B cell (primary cell): ENCODE results near the gene MYO9B. TPM values are rescaled to one million over a fixed set of nuclear protein-coding genes. Genes with fewer than 3 reads are reported as not detected.

Experiments used
- ATAC-seq: fragments of 200-7000 bp; cut with Tn5 transposase; one replicate; pipeline ENCODE4 v1.10.0; 2021; ENCODE audit warnings: low read depth, mild to moderate bottlenecking, moderate number of reproducible peaks, moderate library complexity
- CTCF ChIA-PET: fragments of 350-600 bp; sonication (Branson Sonifier 250); formaldehyde crosslinking; loops from one replicate; lab custom pipeline; 2021; ENCODE audit warnings: antibody characterized with exemption, inconsistent platforms; lab: Charles Lee
- POLR2A ChIA-PET: fragments of 350-600 bp; sonication (Branson Sonifier 250); formaldehyde crosslinking; loops from one replicate; lab custom pipeline; 2021; ENCODE audit warnings: antibody characterized with exemption; lab: Charles Lee
- DNase-seq: peaks from one replicate; pipeline ENCODE4 v3.0.0; 2013
- H2AFZ ChIP-seq: 2 replicates; pipeline ENCODE4 v1.6.1; 2012; ENCODE audit warnings: mild to moderate bottlenecking, low read depth, low read length; ENCODE audit not compliant: insufficient read depth, poor library complexity, severe bottlenecking
- H3K27ac ChIP-seq, 2 donors: 1 replicate in 1 of 2; 2 replicates in 1 of 2; pipeline ENCODE4 v1.5.1; 2012 to 2013; ENCODE audit warnings: low read length in 2 of 2, mild to moderate bottlenecking in 2 of 2, moderate library complexity in 1 of 2
- H3K27me3 ChIP-seq, 4 experiments: fragments of 200-600 bp in 1 of 4; sonication (generic) in 1 of 4; replicated peaks in 1 of 4; 1 replicate in 2 of 4; 2 replicates in 2 of 4; pipeline versions ENCODE4 v1.6.1 to v1.7.0; 2013 to 2016; ENCODE audit warnings: low read length in 3 of 4, mild to moderate bottlenecking in 2 of 4, mixed read lengths in 1 of 4, moderate library complexity in 1 of 4; ENCODE audit not compliant: insufficient read depth in 4 of 4, control insufficient read depth in 3 of 4; ENCODE audit errors: control extremely low read depth in 1 of 4
- H3K36me3 ChIP-seq, 2 experiments: replicated peaks in 1 of 2; 1 replicate in 1 of 2; 2 replicates in 1 of 2; pipeline versions ENCODE4 v1.6.1 to v1.7.1; 2013; ENCODE audit warnings: low read length in 1 of 2; ENCODE audit not compliant: insufficient read depth in 2 of 2, control insufficient read depth in 1 of 2; ENCODE audit errors: control extremely low read depth in 1 of 2, extremely low read depth in 1 of 2
- H3K4me1 ChIP-seq, 2 donors: fragments of 200-600 bp in 1 of 2; sonication (generic) in 1 of 2; 1 replicate in 1 of 2; 2 replicates in 1 of 2; pipeline versions ENCODE4 v1.5.1 to v1.6.1; 2013 to 2017; ENCODE audit warnings: low read length in 2 of 2; ENCODE audit not compliant: control insufficient read depth in 2 of 2, insufficient read depth in 2 of 2
- H3K4me2 ChIP-seq: replicated peaks from 2 replicates; pipeline ENCODE3; 2012; ENCODE audit warnings: mild to moderate bottlenecking, low read depth, low read length; ENCODE audit not compliant: poor library complexity, severe bottlenecking
- H3K4me3 ChIP-seq, 5 experiments: fragments of 200-600 bp in 1 of 5; sonication (generic) in 1 of 5; 1 replicate in 3 of 5; 2 replicates in 2 of 5; pipeline versions ENCODE4 v1.5.1 to v1.7.0; 2011 to 2016; ENCODE audit warnings: low read length in 4 of 5, mild to moderate bottlenecking in 4 of 5, low read depth in 2 of 5, control low read depth in 1 of 5, moderate library complexity in 1 of 5; ENCODE audit not compliant: insufficient read depth in 1 of 5; ENCODE audit errors: control extremely low read depth in 1 of 5, extremely low read depth in 1 of 5
- H3K79me2 ChIP-seq: fragments of 200-600 bp; sonication (generic); one replicate; pipeline ENCODE4 v1.6.0; 2016; ENCODE audit warnings: low read length; ENCODE audit not compliant: control insufficient read depth, insufficient read depth
- H3K9ac ChIP-seq: fragments of 200-600 bp; sonication (generic); 2 replicates; pipeline ENCODE4 v1.6.1; 2017; ENCODE audit warnings: mild to moderate bottlenecking, low read length, moderate library complexity
- H3K9me3 ChIP-seq, 3 donors: one replicate each; pipeline versions ENCODE4 v1.6.1 to v1.7.1; 2013; ENCODE audit warnings: low read length in 2 of 3; ENCODE audit not compliant: control insufficient read depth in 2 of 3, insufficient read depth in 1 of 3; ENCODE audit errors: control extremely low read depth in 1 of 3
- H4K20me1 ChIP-seq: 2 replicates; pipeline ENCODE4 v1.6.0; 2012; ENCODE audit warnings: mild to moderate bottlenecking, low read length; ENCODE audit not compliant: insufficient read depth, control insufficient read depth, poor library complexity, severe bottlenecking
- H3K27ac Mint-ChIP-seq: one replicate; pipeline ENCODE4 v1.8.0; 2021; ENCODE audit warnings: mixed read lengths
- H3K27me3 Mint-ChIP-seq: one replicate; pipeline ENCODE4 v1.8.0; 2021; ENCODE audit warnings: mixed read lengths
- H3K4me1 Mint-ChIP-seq: one replicate; pipeline ENCODE4 v1.8.0; 2021; ENCODE audit warnings: mixed read lengths
- H3K4me3 Mint-ChIP-seq: one replicate; pipeline ENCODE4 v1.8.0; 2021; ENCODE audit warnings: mixed read lengths
- H3K9me3 Mint-ChIP-seq: one replicate; pipeline ENCODE4 v1.8.0; 2022; ENCODE audit warnings: mixed read lengths; ENCODE audit not compliant: insufficient read depth
- CTCF ChIP-seq: fragments of 200-600 bp; IDR thresholded peaks from one replicate; pipeline ENCODE4 v1.8.0; 2022; ENCODE audit warnings: antibody characterized with exemption, mild to moderate bottlenecking
- EZH2 ChIP-seq: IDR thresholded peaks from 2 replicates; pipeline ENCODE4 v1.6.1; 2012; ENCODE audit warnings: borderline replicate concordance, low read depth, mild to moderate bottlenecking, moderate library complexity, low read length; ENCODE audit not compliant: insufficient read depth, poor library complexity, severe bottlenecking
- WGBS: methylation state at CpG from one replicate; pipeline ENCODE4 v1.1.5; 2013; ENCODE audit warnings: missing lambda C conversion rate; ENCODE audit not compliant: insufficient coverage; 5-methylcytosine and 5-hydroxymethylcytosine counted together
- intact Hi-C: fragments of 100-400 bp; cut with micrococcal nuclease; formaldehyde crosslinking; loops from one replicate; pipeline ENCODE4 v1.10.0; 2022
- polyA plus RNA-seq: library from polyadenylated mRNA; depleted of rRNA; stranded (reverse); fragments of >200 nt; gene quantifications from 2 replicates; pipeline ENCODE4 v1.2.3, GENCODE V29; 2012
- total RNA-seq, 2 donors: library from RNA; stranded (reverse); fragments of 120-200 nt in 1 of 2; gene quantifications; 1 replicate in 1 of 2; 2 replicates in 1 of 2; pipeline versions ENCODE4 v1.2.3 to v1.2.4, GENCODE V29; 2013 to 2022

Gene MYO9B
- total and polyA plus RNA-seq, 2 donors (not counting 1 experiment from before 2014, with no cell fraction given), result 256 to 273 TPM

- peak overlapping the region in 3 of 5 experiments; percentile 22 to 49 (median 31) for H3K4me3 ChIP-seq
- peaks cover 27% of the 10 kb centered on the region for H4K20me1 ChIP-seq
- H3K36me3 ChIP-seq, result peaks cover 0 to 14% of the 10 kb centered on the region in 2 experiments
- peaks cover 38 to 49% of the 10 kb centered on the region in 2 donors for H3K4me1 ChIP-seq
- Mint-ChIP-seq H3K27ac (peak overlapping the region; percentile 96), H3K9me3 (no peaks in the 10 kb centered on the region), H3K4me3 (peak overlapping the region; percentile 5), H3K27me3 (no peaks in the 10 kb centered on the region), H3K4me1 (peaks cover 57% of the 10 kb centered on the region)
- peaks cover 0 to 6% (median 0%) of the 10 kb centered on the region in 3 donors for H3K9me3 ChIP-seq
- H3K27ac ChIP-seq, result peak overlapping the region; percentile 87 to 95
- H3K4me2 ChIP-seq, result peak overlapping the region; percentile 88
- H3K9ac ChIP-seq, result peak overlapping the region; percentile 58
- H2AFZ ChIP-seq, result peak overlapping the region; percentile 56
- peaks cover 80% of the 10 kb centered on the region for H3K79me2 ChIP-seq
- ChIA-PET CTCF (interaction anchor here (0.6 to 1.2 kb wide), 6 partner anchors 10 to 65 kb away, joined by 3 to 5 read pairs (median 4); no protein-coding TSS in a partner anchor), POLR2A (interaction anchor here (0.5 to 0.7 kb wide), 4 partner anchors 17 to 169 kb away, joined by 5 to 6 read pairs (median 5); no protein-coding TSS in a partner anchor)
- H3K27me3 ChIP-seq, result no peaks in the 10 kb centered on the region
- intact Hi-C loops, result loop anchor here (5.0 kb wide), 2 partner anchors 46 to 91 kb away; partner anchors contain the start of gene OCEL1
- WGBS, result 33% methylated on average over 8 of the region's 9 CpGs
- no peak for ATAC-seq
- DNase-seq, result no peak
- TF ChIP-seq EZH2 (no peak), CTCF (no peak)
Measured at GRCh38 chr19:17136021-17136420, 60.4 kb downstream of the MYO9B start.

DNA sequence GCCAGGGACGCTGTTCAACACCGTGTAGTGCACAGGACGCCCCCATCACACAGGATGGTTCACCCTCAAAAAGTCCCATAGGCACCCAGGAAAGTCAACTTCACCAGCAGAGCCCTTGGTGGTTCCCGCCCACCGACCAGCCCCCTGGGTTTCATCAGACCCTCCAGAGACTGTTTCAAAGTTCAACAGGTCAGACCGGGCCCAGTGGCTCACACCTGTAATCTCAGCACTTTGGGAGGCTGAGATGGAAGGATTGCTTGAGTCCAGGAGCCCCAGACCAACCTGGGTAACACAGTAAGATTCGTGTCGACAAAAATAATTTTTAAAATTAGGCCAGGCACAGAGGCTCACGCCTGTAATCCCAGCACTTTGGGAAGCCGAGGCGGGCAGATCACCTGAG, 61.0 kb downstream of the MYO9B start:
- peak overlapping the region; percentile 88 for H3K4me2 ChIP-seq

More for the DNA sequence above, 61.0 kb downstream of the MYO9B start:
- Mint-ChIP-seq H3K9me3 (no peaks in the 10 kb centered on the region), H3K27me3 (no peaks in the 10 kb centered on the region), H3K4me3 (no peak overlapping the region), H3K4me1 (peaks cover 53% of the 10 kb centered on the region), H3K27ac (peak overlapping the region; percentile 96)
- peak overlapping the region; percentile 87 to 95 for H3K27ac ChIP-seq
- peaks cover 0 to 6% (median 0%) of the 10 kb centered on the region in 3 donors for H3K9me3 ChIP-seq
- H4K20me1 ChIP-seq, result peaks cover 33% of the 10 kb centered on the region
- ATAC-seq, result no peak
- POLR2A ChIA-PET, result interaction anchor here (0.7 kb wide), 1 partner anchor 283 kb away, joined by 9 read pairs; the partner anchor contains the start of gene MVB12A
- H3K27me3 ChIP-seq, result no peaks in the 10 kb centered on the region
- 78% methylated on average over 6 of the region's 11 CpGs for WGBS
- CTCF ChIA-PET, result interaction anchor here (0.7 to 1.2 kb wide), 5 partner anchors 11 to 65 kb away, joined by 3 to 5 read pairs (median 3); no protein-coding TSS in a partner anchor
- TF ChIP-seq EZH2 (no peak), CTCF (no peak)
- no peak overlapping the region for H3K4me3 ChIP-seq
- no peak overlapping the region for H3K9ac ChIP-seq
- peaks cover 0 to 18% of the 10 kb centered on the region in 2 experiments for H3K36me3 ChIP-seq
- no peak for DNase-seq
- intact Hi-C loops, result loop anchor here (5.0 kb wide), 2 partner anchors 46 to 91 kb away; partner anchors contain the start of gene OCEL1
- no peak overlapping the region for H2AFZ ChIP-seq
- H3K4me1 ChIP-seq, result peaks cover 38 to 45% of the 10 kb centered on the region in 2 donors
- H3K79me2 ChIP-seq, result peaks cover 81% of the 10 kb centered on the region
